GM19324 (cell line): ENCODE results near the gene SETD1B.
"Not testable (repeated sequence)": the region's sequence is repeated elsewhere in the genome, so short reads cannot be mapped to it uniquely, and the experiment has no call there.

Experiments used
- ATAC-seq: cut with Tn5 transposase; IDR thresholded peaks from one replicate; pipeline ENCODE4 v1.9.1; 2021; ENCODE audit warnings: mild to moderate bottlenecking, moderate library complexity; ENCODE audit not compliant: unreplicated experiment, low FRiP score

Gene SETD1B

GRCh38 chr12:121803861-121804416, at the start of gene SETD1B:
SETD1B (plus strand) TSS chr12:121804009; CDS start chr12:121804738, 729 bp downstream.
- ATAC-seq, result no peak

DNA sequence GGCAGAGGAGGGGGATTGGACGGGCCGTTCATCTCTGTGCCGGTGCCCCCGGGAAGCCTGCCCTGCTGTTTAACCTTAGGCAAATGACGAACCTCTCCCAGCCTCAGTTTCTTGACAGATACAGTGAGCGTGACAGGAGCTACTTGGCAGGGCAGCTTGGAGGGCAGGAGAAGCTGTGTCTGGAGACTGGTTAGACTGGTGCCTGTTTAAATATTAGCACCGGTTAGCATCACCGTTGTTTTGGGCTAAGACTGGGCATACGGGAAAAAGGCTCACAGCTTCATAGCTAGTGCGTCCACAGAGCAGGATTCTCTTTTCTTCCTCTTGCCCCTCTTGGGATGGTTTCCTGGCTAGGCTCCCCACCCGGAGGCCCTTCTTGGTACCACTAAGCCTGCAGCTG, 49.0 kb upstream of the SETD1B start:
- no peak for ATAC-seq

- ATAC-seq, result no peak
These were observed 48.2 kb upstream of the SETD1B start for GRCh38 chr12:121755591-121755990.

DNA sequence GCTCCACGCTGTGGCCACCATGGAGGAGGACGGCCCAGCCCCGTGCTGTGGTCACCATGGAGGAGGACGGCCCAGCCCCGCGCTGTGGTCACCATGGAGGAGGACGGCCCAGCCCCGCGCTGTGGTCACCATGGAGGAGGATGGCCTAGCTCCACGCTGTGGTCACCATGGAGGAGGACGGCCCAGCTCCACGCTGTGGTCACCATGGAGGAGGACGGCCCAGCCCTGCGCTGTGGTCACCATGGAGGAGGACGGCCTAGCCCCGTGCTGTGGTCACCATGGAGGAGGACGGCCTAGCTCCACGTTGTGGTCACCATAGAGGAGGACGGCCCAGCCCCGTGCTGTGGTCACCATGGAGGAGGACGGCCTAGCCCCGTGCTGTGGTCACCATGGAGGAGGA, 45.3 kb upstream of the SETD1B start:
- not testable (repeated sequence) for ATAC-seq

GRCh38 chr12:121762269-121762668, 41.5 kb upstream of the SETD1B start:
- no peak for ATAC-seq

DNA sequence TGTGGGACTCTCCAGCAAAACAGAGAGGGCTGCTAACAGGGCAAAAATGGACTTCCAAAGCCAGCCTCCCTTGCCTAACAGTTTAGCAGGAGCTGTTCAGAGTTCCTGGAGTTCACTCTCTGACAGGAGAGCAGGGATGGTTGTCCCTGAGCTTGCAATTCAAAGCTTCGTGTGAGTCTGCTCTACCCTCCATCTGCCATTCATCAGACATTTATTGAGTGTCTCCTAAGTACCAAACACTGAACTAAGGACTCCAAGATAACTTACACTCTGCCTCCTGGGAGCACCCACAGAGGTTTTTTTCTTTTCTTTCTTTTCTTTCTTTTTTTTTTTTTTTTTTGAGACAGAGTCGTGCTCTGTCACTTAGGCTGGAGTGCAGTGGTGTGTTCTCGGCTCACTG, 39.0 kb upstream of the SETD1B start:
- ATAC-seq, result no peak

DNA sequence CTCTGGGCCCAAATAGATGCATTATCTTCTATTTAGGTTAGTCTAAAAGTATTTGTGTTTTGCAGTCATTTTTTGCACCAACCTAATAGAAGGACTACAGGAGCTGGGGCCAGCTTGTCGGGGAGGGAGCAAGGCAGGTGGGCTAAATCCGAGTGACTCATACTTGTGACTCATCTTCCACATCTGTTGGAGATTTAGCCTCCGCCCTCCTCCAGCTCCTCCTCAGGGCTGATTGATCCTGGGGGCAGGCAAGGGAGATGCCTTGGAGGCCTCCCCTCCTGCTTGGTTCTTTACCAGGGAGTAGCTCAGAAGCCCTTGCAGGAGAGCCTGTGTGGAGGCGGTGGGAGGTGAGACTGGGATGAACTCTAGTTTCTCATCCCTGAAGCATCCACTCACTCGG, 38.2 kb upstream of the SETD1B start:
- ATAC-seq, result no peak

DNA sequence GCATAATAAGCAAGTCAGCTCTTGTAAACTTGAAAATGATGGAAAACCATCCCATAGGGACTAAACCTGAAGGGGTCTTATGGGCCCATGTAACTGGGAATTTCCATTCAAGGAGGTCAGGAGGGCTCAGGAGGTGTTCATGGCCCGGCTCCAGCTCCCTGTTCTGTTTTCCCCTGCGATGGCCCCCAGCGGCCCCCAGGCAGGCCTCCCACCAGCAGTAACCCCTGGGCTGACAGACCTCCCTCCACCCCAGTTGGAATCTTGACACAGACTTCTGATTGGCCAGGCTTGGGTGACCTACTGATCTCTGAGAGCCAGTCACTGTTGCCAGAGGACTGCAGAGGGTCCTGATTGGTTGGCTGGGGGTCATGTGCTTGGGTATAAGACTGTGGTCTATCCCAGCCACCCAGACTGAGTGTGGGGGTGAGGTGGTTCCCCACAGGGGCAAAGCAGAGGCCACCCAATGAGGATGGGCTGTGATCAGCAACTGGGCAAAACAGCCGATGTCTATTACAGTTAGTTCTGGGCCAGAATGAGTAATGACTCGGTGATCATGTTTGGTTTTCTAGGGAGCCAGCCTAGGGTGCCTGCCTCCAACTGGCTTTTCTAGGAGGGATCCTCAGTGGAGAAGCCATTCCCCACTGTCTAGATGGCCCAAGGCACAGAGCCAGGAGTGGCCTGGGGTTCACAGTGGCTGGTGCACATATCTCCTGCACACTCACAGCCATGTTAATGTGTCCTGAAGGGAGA, 37.3 kb upstream of the SETD1B start:
- no peak for ATAC-seq

GRCh38 chr12:121767525-121768016, 36.2 kb upstream of the SETD1B start:
- ATAC-seq, result no peak

GRCh38 chr12:121769297-121769830, 34.4 kb upstream of the SETD1B start:
- no peak for ATAC-seq

DNA sequence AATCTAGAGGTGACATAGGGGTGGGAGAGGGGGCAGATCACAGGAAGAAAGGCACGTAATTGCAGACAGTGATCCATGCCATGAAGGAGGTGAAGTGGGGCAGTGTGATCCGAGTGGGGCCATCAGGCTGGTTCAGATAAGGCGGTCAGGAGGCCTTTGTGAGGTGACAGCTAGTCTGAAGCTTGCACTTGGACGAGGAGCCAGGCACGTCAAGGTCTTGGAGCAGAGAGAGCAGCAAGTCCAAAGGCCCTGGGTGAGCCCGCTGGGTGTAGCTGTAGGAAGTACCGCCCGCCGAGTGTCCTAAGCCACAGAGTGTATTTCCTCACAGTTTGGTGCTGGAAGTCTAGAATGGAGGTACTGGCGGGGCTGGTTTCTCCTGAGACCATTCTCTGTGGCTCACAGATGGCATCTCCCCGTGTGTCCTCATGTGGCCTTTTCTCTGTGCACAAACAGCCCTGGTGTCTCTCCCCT, 33.9 kb upstream of the SETD1B start:
- no peak for ATAC-seq

- no peak for ATAC-seq
These were observed 33.4 kb upstream of the SETD1B start for GRCh38 chr12:121770388-121770787.

GRCh38 chr12:121770813-121771625, 32.8 kb upstream of the SETD1B start:
- no peak for ATAC-seq

- ATAC-seq, result peak; percentile 72
These were observed 30.6 kb upstream of the SETD1B start for GRCh38 chr12:121773011-121773777.

DNA sequence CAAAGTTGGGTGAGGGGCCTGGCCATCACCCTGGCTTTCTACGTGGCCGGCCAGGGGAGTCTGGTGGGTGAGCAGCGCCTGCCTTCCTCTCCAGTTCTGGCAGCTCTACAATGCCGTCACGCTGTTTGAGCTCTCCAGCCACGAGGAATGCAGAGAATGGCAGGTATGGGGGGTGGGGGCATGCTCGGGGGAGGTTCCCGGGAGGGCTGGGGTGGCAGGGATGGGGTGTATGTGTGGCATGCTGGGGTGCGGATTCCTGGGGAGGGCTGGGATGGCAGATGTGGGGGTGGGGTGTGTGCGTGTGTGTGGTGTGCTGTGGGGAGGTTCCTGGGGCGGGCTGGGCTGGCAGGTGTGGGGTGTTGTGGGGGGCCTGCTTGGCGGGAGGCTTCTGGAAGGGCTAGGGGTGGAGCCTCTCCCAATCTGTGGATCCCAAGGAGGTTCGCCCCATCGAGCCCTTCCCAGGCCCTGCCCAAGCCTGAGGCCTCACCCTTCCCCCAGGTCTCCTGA, 28.8 kb upstream of the SETD1B start:
- no peak for ATAC-seq

GRCh38 chr12:121775501-121775900, 28.3 kb upstream of the SETD1B start:
- ATAC-seq, result no peak

DNA sequence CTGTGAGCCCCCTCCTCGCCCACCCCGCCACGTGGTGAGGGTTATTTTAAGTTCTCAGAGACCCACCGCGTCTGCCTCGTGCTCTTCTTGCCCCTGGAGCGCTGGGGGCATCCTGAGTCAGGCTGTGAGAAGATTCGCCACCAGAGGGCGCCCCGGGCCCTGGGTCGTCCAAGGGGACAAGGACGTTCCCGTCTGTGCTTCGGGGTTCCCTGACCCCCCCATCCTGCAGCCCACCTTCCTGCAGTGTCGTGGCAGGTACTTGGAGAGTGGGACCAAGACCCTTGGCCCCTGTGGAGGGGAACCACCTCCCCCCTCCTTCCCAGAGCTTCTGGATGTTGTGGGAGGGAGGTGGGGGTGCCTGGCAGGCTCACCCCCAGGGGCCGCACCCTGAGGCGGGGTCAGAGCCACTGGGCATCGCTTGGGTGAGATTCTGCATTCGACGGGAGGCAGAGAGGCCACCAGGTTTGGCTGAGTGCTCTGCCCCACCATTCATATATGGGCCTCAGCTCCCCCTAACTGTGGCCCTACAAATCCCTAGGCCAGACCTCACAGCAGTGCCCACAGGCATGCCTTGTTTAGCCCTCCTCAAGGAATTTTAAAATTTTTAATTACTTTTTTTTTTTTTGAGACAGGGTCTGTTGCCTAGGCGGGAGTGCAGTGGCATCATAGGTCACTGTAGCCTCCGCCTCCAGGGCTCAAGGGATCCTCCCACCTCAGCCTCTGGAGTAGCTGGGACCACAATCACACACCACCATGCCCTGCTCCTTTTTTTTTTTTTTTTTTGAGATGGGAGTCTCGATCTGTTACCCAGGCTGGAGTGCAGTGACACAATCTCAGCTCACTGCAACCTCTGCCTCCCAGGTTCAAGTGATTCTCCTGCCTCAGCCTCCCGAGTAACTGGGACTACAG, 27.4 kb upstream of the SETD1B start:
- ATAC-seq, result no peak

DNA sequence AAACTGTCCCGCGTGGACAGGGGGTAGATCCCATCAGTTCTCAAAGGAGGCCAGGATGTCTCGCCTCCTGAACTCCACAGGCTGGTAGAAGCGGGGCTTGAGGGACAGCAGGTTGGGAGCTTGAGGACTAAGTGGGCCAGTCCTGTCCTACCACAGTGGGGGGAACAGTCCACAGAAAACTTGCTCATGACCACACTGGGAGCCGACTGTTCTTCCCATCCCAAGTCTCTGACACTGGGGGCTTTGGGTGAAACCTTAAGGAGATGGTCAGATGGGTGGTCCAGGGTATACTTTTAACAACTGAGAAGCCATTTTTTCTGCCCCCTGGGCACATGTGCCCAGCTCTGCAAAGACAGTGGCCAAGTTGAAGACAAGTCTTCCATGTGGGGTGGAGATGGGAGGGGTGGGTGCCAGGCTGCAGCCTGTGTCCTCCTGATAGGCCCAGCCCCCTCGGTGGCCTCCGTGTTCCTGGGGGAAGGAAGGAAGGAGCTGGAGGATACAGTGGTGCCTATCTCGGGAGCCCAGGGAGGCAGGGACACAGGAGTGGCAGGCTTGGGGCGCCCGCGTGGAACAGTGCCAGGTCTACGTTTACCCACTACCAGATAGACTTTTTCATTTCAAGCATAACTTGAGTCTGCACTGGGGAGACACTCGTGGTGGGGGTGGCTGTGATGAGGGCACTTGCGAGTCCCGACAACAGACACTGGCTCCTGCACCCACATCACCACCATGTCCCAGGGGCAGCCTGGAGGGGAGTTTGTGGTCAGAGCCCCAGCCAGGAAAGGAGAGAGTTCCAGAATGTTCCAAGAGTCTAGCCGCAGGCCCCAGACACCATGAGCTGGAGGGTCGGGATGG, 25.0 kb upstream of the SETD1B start:
- ATAC-seq, result no peak
